ENCODE data around the gene BRD3OS. TPM values are rescaled to one million over a fixed set of nuclear protein-coding genes. Genes with fewer than 3 reads are reported as not detected.

BRD3OS gene
- total and polyA plus RNA-seq, 2 of the 13 experiments (the other 11 are each of a cell fraction or from before 2014, with no cell fraction given) = 4.9 to 5.7 TPM

GRCh38 chr9:133995012-133995896, 30.0 kb upstream of the BRD3OS start (continued):
- no peak for TF ChIP-seq HMGXB3 (CRISPR knock-in tag; IDR thresholded peaks at IDR 0.05; ENCODE audit: borderline replicate concordance)
- 0 out of 2 replicates have a peak, but pooled peaks have one; percentile 22 for TF ChIP-seq ZNF451 (CRISPR knock-in tag; IDR thresholded peaks at IDR 0.05)
- TF ChIP-seq ZNF414 (CRISPR knock-in tag; IDR thresholded peaks at IDR 0.05) = no peak
- TF ChIP-seq ZNF383 (CRISPR knock-in tag; IDR thresholded peaks at IDR 0.05; ENCODE audit: borderline replicate concordance) = no peak
- TF ChIP-seq CENPT (CRISPR knock-in tag; IDR thresholded peaks at IDR 0.05; ENCODE audit: low read depth) = no peak
- TF ChIP-seq MYNN (CRISPR knock-in tag; IDR thresholded peaks at IDR 0.05; ENCODE audit: low read depth) = no peak
- TF ChIP-seq IKZF5 (CRISPR knock-in tag; IDR thresholded peaks at IDR 0.05) = 0 out of 2 replicates have a peak, but pooled peaks have one; percentile 1
- peak; percentile 66; the same call in 1 of the 2 replicates for TF ChIP-seq REL (CRISPR knock-in tag; conservative IDR thresholded peaks at IDR 0.05)
- TF ChIP-seq RELA (CRISPR knock-in tag; IDR thresholded peaks at IDR 0.05) = no peak
- no peak for TF ChIP-seq ZNF101 (CRISPR knock-in tag; IDR thresholded peaks at IDR 0.05; ENCODE audit: borderline replicate concordance, low read depth)
- TF ChIP-seq TAF1 (CRISPR knock-in tag; IDR thresholded peaks at IDR 0.05) = no peak
- TF ChIP-seq SCMH1 (CRISPR knock-in tag; IDR thresholded peaks at IDR 0.05; ENCODE audit: borderline replicate concordance) = no peak
- no peak for TF ChIP-seq TIGD3 (CRISPR knock-in tag; IDR thresholded peaks at IDR 0.05; ENCODE audit: borderline replicate concordance)
- no peak for TF ChIP-seq ZNF292 (CRISPR knock-in tag; IDR thresholded peaks at IDR 0.05; ENCODE audit: borderline replicate concordance, low read depth)
- no peak for TF ChIP-seq SOX13 (IDR thresholded peaks at IDR 0.05)
- no peak for TF ChIP-seq SOX13 (CRISPR knock-in tag; conservative IDR thresholded peaks at IDR 0.05 in 1 of 2, IDR thresholded peaks at IDR 0.05 in 1 of 2)
- no peak for TF ChIP-seq ZFP62 (CRISPR knock-in tag; IDR thresholded peaks at IDR 0.05)
